NCI-H226 (cell line): ENCODE results near the gene MORN3.
A peak's percentile ranks its signal among the peaks of the same experiment; 100 is the strongest.
"Not testable (repeated sequence)": the region's sequence is repeated elsewhere in the genome, so short reads cannot be mapped to it uniquely, and the experiment has no call there.

Experiments used
- DNase-seq: peaks from one replicate; pipeline ENCODE4 v3.0.0-alpha.2; 2015

MORN3 gene

DNA sequence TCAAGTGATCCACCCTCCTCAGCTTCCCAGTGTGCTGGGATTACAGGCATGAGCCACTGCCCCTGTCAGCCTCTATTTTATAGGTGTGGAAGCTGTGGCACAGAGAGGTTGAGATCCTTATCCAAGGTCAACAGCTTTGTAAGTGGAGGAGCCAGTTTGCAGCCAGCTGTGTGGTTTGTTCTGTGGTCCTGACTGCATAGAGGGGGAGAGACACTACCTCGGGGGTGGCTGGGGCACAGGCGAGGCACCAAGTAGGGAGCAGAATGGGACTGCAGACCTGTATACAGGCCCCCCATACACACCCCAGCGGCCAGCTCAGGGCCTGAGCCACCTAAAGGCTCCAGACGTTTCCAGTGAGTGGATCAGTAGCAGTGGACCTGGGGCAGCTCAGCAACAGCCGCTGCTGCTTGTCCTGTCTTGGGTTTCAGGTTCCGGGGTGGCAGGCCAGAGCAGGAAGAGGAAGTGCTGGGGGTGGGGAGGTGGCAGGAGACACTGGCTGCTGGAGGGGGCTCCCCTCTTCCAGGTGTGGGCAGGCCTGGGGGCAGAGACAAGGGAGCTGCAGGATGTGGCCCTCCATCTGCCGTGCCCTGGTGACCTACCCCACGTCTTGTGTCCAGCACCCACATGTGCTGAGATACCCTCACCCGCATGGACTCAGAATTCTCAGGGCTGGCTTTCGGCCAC lies 32.1 kb downstream of the MORN3 start:
- DNase-seq: no peak

DNA sequence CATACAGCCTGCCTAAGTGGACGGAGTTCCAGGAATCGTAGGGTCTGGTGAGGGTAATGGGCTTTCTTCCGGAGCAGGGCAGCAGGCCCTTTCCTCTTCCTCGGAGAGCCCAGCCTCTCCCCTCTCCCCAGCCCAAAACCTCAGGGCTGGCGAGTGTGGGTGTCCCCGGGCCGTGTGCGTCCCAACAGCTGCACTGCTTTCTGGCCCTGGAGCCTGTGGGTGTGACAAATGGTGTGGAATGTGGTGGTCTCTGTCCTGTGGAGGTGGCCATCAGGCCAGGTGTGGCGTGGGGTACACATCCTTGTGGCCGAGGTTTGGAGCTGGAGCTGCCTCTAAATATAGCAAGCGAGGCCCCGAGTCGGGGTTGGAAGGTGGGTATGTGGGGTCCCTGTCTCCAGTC lies 34.6 kb downstream of the MORN3 start:
- DNase-seq: no peak

DNA sequence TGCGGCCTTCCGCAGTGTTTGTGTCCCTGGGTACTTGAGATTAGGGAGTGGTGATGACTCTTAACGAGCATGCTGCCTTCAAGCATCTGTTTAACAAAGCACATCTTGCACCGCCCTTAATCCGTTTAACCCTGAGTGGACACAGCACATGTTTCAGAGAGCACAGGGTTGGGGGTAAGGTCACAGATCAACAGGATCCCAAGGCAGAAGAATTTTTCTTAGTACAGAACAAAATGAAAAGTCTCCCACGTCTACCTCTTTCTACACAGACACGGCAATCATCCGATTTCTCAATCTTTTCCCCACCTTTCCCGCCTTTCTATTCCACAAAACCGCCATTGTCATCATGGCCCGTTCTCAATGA lies 35.6 kb downstream of the MORN3 start:
- DNase-seq: not testable (repeated sequence)

DNA sequence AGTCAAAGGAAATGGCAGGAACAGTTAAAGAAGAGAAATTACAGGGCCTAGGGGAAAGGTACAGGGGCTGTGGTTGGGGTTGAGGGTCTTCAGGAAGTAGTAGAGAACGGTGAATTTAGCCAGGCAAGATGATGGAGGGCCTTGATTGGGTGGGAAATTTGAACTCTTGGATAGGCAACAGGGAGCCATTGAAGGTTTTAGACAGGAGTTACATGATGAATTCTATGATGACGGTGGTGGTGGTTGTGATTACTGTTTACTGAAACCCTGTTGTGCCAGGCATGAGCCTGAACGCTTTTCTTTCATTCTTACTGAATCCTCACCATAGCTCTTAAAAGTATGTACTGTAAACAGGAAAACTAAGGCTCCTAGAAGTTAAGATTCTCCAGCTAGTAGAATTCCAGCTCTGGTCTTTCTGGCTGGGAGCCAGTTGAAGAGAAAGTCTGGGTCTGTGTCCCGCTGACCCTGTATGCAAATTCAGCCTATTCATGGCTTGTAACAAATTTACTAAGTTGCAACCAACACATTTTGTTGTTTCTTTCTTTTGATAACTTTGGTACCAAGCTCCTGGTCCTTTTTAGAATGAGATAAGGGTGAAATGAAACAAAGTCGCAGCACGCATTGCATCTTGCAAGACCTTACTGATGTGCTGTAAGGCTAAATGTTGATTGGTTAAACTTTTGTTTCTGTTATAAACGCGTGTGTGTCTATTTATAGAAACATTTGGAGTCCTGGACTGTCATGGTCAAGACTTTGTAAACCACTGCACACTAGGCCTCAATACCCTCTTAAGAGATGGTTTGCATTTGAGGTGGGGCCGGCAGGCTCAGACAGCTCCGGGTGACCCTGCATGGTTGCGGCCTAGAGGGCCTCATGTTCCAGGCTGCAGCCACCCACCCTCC lies 37.1 kb downstream of the MORN3 start:
- no peak for DNase-seq

DNA sequence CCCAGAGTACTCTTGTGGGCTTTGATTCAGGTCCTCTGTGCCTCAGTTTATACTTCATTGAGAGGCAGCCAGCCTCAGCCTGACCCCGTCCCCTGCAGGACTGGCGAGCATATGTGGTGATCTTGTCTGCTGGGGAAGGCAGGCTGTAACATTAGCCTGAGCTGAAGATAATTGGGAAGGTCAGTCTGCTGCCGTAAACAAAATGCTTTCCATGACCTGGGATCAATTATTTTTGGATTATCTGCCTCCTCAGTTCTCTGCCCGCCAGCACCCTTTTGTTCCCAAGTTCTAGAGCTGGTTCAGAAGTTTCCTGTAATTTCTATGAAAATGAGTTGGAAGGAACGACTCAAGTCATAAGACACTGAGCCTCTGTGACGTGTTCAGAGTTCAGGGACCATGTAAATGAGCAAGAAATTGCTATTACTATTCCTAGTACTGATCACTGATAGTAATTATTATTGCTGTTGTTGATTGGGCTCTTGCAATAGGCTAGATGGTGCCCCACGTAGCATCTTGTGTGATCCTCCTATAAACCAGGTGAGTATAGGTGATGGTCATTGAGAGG lies 38.6 kb downstream of the MORN3 start:
- no peak for DNase-seq

DNA sequence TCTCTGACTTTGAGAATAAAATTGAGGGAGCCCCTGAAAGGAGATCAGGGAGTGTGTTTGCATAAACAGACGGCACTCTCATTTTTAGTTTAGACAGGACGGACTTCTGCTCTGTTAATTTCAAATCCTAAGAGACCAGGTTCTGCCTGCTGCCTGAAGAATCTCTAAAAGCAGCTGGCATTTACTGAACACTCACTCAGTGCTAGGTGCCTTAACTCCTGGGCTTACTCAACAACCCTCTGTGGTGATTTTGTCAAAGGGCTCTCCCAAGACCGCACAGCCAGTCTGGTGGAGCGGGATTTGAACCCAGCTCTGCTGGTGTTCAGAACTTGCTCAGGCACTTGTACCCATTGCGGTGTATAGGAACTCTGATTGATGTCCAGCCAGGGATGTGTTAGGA lies 40.9 kb downstream of the MORN3 start:
- DNase-seq: no peak

DNA sequence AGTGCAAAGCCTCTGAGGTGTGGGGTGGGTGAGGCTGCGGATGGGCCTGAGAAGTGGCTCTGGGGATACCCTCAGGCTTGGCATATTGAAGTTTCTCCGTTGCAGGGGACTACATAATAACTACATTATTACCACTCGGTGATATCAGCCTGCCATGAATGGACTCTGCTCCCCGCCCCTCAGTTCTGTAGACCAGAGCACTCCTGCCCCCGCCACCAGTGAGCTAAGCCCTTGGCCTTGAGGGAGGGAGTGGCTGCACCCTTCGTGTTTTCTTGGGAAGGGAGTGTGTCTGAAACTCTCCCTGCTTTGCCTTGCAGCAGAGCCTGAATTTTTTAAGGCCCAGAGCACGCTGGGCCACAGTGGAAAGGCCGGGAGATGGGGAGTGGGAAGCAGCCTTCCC lies 41.4 kb downstream of the MORN3 start:
- no peak for DNase-seq

DNA sequence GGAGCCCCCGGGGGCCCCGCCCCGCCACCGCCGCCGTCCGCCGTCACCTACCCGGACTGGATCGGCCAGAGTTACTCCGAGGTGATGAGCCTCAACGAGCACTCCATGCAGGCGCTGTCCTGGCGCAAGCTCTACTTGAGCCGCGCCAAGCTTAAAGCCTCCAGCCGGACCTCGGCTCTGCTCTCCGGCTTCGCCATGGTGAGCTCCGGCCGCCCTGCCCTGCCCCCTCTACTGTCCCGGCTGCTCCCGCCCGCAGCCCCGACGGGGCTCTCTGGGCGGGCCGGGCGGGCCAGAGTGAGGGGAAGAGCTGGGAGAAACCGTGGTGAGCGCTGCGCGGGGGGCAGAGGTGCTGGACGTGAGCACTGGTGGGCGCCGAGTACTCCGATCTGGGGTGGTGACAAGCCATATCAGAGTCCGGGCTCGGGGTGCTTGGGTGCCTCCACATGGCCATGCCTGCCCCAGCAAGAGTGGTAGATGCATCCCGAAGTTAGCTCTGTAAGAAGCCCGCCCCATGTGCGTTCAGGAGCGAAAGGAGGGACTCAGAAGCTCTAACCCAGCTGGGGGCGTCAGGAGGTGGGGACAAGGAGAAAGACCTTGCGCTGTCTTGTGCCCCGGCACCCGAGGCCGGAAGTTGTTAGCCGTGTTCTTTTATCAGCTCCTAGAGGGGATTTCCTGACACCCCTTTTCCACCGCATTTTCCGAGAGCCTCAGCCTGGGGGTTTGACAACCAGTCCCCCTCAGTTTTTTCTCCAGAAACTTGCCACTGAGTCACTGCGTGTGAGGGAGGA lies 42.4 kb downstream of the MORN3 start:
- peak; percentile 44 for DNase-seq

DNA sequence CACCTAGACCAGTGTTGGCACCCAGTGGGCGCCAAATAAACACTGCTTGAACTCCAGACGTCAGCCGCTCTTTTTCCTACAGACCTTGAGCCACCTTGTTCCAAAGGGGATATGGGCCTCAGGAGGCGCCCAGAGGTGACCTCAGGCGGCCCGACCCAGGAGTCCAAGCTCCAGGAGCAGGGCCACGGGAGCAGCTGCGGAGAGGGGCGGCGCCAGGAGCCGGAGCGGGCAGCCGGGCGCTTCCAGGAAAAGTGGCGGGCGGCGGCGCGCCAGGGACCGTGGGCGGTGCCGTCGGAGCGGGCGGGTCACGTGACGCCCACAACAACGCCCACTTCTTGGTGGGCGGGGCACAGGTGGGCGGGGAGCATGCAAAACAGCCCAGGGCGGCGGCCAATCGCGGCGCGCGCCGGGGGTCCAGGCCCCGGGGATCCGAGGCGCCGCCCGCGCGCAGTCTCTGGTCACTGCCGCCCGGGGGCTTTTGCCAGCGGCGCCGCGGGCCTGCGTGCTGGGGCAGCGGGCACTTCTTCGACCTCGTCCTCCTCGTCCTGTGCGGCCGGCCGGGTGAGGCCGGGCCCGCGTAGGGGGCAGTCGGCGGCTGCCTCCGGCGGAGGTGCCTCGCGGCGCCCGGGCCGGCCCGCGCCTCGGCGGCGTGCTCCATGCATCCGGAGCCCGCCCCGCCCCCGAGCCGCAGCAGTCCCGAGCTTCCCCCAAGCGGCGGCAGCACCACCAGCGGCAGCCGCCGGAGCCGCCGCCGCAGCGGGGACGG lies 43.2 kb downstream of the MORN3 start, which contains the start of gene ORAI1:
ORAI1 (plus strand) TSS at position 444 of the 766 bp plus-strand sequence.
- peak; percentile 85 for DNase-seq

DNA sequence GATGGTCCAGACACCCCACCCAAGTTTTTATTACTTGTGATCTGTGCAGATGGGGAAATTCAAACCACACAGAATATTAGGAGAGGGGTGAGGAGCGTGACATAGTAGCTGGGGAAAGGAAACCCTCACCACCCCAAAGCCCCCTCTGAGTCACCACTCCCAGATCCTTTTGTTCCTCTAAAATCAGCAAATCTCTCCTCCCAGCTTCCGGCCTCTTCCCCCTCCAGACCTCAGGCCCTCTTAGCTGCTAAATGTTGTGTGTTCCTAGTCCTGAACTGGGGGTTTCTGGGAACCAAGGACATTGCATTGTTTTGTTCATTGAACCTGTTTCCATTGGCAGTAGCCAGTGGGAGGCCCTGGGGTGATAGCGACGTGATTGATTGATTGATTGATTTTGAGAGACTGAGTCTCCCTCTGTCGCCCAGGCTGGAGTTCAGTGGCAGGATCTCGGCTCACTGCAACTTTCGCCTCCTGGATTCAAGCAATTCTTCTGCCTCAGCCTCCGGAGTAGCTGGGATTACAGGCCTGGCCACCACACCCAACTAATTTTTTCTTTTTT lies 49.0 kb downstream of the MORN3 start:
- no peak for DNase-seq

DNA sequence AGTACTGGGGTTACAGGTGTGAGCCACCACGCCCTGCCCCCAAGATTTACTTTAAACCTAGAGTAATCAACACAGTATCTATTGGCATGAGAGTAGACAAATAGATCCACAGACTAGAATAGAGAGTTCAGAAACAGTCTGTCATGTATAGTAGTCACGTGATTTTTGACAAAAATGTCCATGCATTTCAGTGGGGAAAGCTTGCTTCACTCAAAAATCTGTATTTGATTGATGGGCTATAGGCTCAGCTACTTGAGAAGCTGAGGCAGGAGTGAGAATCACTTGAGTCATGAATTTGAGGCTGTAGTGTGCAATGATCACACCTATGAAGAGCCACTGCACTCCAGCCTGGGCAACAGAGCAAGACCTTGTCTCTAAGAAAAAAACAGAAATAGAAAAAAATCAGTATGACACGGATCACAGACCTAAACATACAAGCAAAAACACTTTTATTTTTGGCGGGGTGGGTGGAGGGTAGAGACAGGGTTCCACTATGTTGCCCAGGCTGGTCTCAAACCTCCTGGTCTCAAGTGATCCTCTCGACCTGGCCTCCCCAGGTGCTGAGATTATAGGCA lies 50.7 kb downstream of the MORN3 start:
- no peak for DNase-seq

DNA sequence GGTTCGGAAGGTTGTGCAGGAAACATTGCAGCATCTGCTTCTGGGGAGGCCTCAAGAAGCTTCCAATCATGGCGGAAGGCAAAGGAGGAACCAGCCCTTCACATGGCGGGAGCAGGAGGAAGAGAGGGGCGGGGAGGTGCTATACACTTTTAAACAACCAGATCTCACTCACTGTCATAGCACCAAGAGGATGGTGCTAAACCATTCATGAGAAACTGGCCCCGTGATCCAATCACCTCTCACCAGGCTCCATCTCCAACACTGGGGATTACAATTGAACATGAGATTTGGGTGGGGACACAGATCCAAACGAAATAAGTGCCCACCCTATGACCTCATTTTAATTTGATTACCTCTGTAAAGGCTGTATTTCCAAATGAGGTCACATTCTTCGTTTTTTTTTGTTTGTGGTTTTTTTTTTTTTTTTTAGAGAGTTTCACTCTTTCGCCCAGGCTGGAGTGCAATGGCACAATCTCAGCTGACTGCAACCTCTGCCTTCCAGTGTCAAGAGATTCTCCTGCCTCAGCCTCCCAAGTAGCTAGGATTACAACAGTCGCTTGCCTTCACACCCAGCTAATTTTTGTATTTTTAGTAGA lies 54.5 kb downstream of the MORN3 start:
- DNase-seq: no peak

DNA sequence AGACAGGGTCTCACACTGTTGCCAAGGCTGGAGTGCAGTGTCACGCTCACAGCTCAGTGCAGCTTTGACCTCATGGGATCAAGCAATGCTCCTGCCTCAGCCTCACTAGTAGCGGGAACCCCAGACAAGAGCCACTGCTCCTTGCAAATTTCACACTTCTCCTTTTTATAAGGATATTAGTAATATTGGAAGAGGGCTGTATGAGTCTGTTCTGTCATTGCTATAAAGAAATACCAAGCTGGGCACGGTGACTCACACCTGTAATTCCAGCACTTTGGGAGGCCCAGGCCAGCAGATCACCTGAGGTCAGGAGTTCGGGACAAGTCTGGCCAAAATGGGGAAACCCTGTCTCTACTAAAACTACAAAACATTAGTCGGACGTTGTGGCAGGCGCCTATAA lies 56.0 kb downstream of the MORN3 start:
- DNase-seq: no peak

DNA sequence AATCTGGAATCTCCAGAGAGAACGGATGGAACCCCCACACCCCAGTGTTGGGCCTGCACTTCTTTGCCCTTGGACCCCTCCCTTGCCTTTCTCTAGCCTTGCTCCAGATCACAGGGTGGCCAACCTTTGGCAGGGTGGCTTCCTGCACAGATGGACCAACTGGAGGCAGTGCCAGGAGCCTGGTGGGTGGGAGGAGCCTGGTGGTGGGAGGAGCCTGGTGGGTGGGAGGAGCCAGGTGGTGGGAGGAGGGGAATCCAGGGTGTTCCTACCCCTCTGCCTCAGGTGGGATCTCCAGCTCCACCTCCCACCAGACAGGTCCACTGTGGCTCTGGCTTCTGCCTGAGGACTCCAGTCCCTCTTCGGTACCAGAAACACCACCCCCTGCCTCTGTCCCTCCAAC lies 58.1 kb downstream of the MORN3 start:
- DNase-seq: no peak

DNA sequence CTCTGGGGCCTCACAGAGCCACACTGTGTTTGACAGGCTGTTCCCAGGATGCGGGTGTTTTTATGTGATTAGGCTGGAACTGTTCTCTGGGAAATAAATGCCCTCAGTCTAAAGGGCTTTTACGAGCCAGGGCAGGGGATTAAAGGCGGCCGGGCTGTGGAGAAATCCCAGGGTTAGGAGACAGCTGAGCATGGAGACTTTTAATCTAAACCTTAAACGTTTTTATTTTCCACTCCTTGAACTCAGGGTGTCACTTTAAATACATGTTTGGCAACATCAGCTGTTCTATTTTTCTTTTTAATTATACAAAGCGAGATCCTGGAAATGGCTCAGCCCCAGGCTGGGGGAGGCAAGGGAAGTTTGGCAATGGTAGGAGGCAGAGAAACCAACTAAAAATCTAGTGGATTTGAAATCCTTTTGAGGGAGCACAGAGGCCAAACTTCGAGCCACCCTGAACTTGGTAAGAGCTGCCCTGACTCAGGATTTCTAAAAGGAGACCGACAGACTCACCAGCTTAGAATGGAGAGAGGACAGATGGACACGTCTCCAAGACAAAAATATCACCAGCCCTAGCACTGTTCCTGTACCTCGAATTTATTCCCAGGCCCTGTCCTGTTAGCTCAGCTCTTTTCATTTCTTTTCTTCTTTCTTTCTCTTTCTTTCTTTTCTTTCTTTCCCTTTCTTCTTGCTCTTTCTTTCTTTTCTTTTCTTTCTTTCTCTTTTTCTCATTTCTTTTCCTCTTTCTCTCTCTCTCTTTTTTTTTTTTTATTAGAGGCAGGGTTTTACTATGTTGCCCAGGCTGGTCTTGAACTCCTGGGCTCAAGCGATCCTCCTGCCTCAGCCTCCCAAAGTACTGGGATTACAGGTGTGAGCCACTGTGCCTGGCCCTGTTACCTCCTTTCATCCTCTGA lies 59.0 kb downstream of the MORN3 start:
- no peak for DNase-seq

DNA sequence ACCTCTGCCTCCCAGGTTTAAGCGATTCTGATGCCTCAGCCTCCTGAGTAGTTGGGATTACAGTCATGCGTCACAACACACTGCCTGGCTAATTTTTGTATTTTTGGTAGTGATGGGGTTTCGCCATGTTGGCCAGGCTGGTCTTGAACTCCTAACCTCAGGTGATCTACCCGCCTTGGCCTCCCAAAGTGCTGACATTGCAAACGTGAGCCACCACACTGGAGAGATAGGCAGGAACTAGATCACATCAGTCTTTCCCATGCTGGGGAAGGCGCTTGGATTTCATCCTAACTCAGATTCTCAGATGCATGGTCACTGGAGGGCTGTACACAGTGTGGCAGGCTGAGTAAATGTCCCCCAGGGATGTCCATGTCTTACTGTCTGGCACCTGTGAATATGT lies 61.2 kb downstream of the MORN3 start:
- no peak for DNase-seq

DNA sequence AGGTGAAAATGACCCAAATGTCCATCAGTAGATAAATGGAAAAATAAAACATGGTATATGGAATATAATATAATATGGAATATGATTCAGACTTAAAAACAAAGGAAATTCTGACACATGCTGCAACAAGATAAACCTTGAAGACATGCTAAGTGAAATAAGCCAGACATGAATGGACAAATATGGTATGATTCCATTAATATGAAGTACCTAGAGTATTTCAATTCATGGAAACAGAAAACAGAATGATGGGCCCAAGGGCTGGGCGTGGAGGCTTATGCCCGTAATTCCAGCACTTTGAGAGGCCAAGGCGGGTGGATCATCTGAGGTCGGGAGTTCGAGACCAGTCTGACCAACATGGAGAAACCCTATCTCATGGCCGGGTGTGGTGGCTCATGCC lies 65.9 kb downstream of the MORN3 start:
- DNase-seq: no peak

DNA sequence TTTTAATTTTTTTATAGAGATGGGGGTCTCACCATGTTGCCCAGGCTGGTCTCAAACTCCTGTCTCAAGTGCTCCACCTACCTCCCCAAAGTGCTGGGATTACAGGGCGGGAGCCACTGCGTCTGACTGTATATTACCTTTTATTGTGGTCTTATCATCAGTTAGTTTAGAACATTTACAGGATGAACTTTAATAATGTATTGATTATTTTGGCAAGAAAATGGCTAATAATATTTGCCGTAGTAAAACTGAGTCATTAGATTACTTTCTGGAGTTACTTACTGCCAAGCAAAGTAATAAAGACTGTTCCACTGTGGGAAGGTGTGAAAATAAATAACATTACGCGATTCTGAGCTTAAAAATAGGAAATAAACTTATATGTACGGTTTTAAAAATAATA lies 66.7 kb downstream of the MORN3 start:
- no peak for DNase-seq

DNA sequence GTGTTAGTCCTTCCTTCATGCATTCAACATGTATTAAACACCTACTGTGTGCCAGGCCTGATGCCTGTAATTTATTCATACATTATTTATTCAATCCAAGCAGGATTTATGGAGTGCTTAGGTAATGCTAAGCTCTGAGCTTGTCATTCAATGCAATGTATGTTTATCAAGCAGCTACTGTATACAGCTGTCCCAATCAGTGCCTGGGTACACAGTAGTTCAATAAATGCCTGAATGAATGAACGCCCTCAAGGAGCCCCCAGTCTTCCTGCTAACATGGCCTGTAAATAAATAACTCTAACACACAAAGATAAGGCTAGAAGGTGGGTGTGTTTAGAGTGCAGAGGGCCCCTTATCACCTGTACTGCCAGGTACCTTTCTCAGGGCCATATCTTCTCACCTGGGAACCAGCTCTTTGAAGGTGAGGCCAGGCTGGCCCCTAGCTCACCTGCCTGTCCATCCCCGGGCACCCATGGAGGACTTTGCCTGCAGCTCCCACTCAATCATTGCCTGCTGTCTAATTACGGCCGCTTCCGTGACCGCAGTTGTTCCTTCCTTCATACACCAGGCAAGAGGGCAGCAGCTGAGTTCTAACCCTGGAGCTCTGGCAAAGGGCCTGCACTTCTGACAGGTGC lies 68.6 kb downstream of the MORN3 start:
- no peak for DNase-seq
